K562 (cell line): ENCODE measurements around the gene B3GALT4. TPM values are rescaled to one million over a fixed set of nuclear protein-coding genes. Genes with fewer than 3 reads are reported as not detected.

Experiments used
- BDP1 ChIP-seq: IDR thresholded peaks from 3 replicates; pipeline ENCODE4 v1.6.1; 2011; ENCODE audit not compliant: insufficient read length, insufficient read depth
- CEBPB ChIP-seq: fragments of 450-650 bp; IDR thresholded peaks from 2 replicates; pipeline ENCODE4 v1.6.1; 2016; ENCODE audit warnings: missing genetic modification characterization, missing compliant biosample characterization
- DNMT1 ChIP-seq: fragments of 450-650 bp; IDR thresholded peaks from 2 replicates; pipeline ENCODE4 v1.6.1; 2016; ENCODE audit warnings: antibody characterized with exemption, mild to moderate bottlenecking
- ELF1 ChIP-seq: fragments of 200-800 bp; sonication (Bioruptor generic); IDR thresholded peaks from 2 replicates; pipeline ENCODE4 v1.6.1; 2016; ENCODE audit warnings: missing genetic modification characterization, missing compliant biosample characterization
- KLF16 ChIP-seq: IDR thresholded peaks from 2 replicates; pipeline ENCODE4 v1.6.1; 2016; ENCODE audit warnings: antibody characterized with exemption
- MAZ ChIP-seq, 2 experiments: fragments of 450-650 bp in 1 of 2; sonication (generic) in 1 of 2; formaldehyde crosslinking; IDR thresholded peaks in 1 of 2; conservative IDR thresholded peaks in 1 of 2; 2 replicates each; pipeline versions ENCODE4 v1.4.0 to v1.5.0; 2020; ENCODE audit warnings: mild to moderate bottlenecking in 1 of 2, missing genetic modification reagents in 1 of 2
- MXD1 ChIP-seq: fragments of 250-450 bp; sonication (Bioruptor Pico); IDR thresholded peaks from 2 replicates; pipeline ENCODE4 v1.8.0; 2021; ENCODE audit warnings: borderline replicate concordance, mild to moderate bottlenecking, moderate library complexity; ENCODE audit not compliant: poor library complexity, severe bottlenecking
- MYC ChIP-seq, 2 experiments: fragments of 250-450 bp in 1 of 2; sonication (Bioruptor Pico) in 1 of 2; IDR thresholded peaks; 2 replicates each; pipeline versions ENCODE4 v1.5.1 to v1.6.1; 2012 to 2021; ENCODE audit warnings: low read depth in 2 of 2, borderline replicate concordance in 1 of 2, improper control_type of control experiment in 1 of 2, low read length in 1 of 2, mild to moderate bottlenecking in 1 of 2, moderate library complexity in 1 of 2
- NCOA1 ChIP-seq: fragments of 450-650 bp; IDR thresholded peaks from 2 replicates; pipeline ENCODE4 v1.6.1; 2016; ENCODE audit warnings: low read depth
- NRF1 ChIP-seq, 2 experiments: fragments of 450-650 bp; IDR thresholded peaks in 1 of 2; conservative IDR thresholded peaks in 1 of 2; 2 replicates each; pipeline ENCODE4 v1.6.1; 2014; ENCODE audit warnings: mild to moderate bottlenecking in 2 of 2
- PKNOX1 ChIP-seq: fragments of 450-650 bp; IDR thresholded peaks from 2 replicates; pipeline ENCODE4 v1.6.1; 2016
- POU5F1 ChIP-seq: fragments of 150-350 bp; IDR thresholded peaks from 2 replicates; pipeline ENCODE4 v1.6.1; 2014; ENCODE audit warnings: borderline replicate concordance, low read length, low read depth, mild to moderate bottlenecking; ENCODE audit not compliant: partially characterized antibody
- RBBP5 ChIP-seq: fragments of 200-600 bp; sonication (generic); IDR thresholded peaks from 2 replicates; pipeline ENCODE4 v1.6.1; 2012; ENCODE audit warnings: borderline replicate concordance, mild to moderate bottlenecking, low read length, control low read depth, inconsistent platforms; ENCODE audit not compliant: insufficient read depth, poor library complexity, severe bottlenecking
- RFX7 ChIP-seq: fragments of 250-450 bp; sonication (Bioruptor Pico); IDR thresholded peaks from 2 replicates; pipeline ENCODE4 v1.5.1; 2021; ENCODE audit warnings: mild to moderate bottlenecking
- SIX5 ChIP-seq, 2 experiments: IDR thresholded peaks; 2 replicates each; pipeline ENCODE4 v1.6.1; 2011; ENCODE audit warnings: low read length in 2 of 2, borderline replicate concordance in 1 of 2, low read depth in 1 of 2, mild to moderate bottlenecking in 1 of 2, moderate library complexity in 1 of 2; ENCODE audit not compliant: insufficient read depth in 1 of 2
- TFAP4 ChIP-seq: sonication (generic); formaldehyde crosslinking; IDR thresholded peaks from 2 replicates; pipeline ENCODE4 v1.8.0; 2022; ENCODE audit warnings: missing genetic modification reagents, mild to moderate bottlenecking, moderate library complexity, borderline replicate concordance
- ZNF12 ChIP-seq: sonication (generic); formaldehyde crosslinking; IDR thresholded peaks from 2 replicates; pipeline ENCODE4 v1.4.0; 2020; ENCODE audit warnings: mild to moderate bottlenecking, missing genetic modification reagents
- polyA plus RNA-seq, 8 experiments: library from polyadenylated mRNA; depleted of rRNA in 4 of 8; stranded (reverse) in 5 of 8; unstranded in 3 of 8; fragments of >200 nt; fragmentation: Nextera tagmentation in 2 of 8; fragmentation: Illumina TruSeq in 1 of 8; extraction: Ambion mirVana in 2 of 8; extraction: Trizol in 1 of 8; gene quantifications; 2 replicates each; pipeline versions ENCODE4 v1.2.1 to v1.2.3, GENCODE V29; 2011 to 2014; ENCODE audit warnings: inconsistent platforms in 1 of 8, missing spikeins in 1 of 8
- total RNA-seq, 7 experiments: library from RNA; depleted of rRNA in 6 of 7; stranded (reverse); fragments of >200 nt in 6 of 7; fragmentation: Illumina TruSeq in 2 of 7; extraction: Trizol in 2 of 7; gene quantifications; 2 replicates each; pipeline versions ENCODE4 v1.2.1 to v1.2.3, GENCODE V29; 2011 to 2021; ENCODE audit warnings: low replicate concordance in 1 of 7
- TF ChIP-seq, protein P1 (sequence below): sonication (generic); formaldehyde crosslinking; IDR thresholded peaks from 2 replicates; pipeline ENCODE4 v1.8.1; 2022; ENCODE audit warnings: missing genetic modification reagents
- TF ChIP-seq, protein P2 (sequence below): sonication (generic); formaldehyde crosslinking; IDR thresholded peaks from 2 replicates; pipeline ENCODE4 v1.9.0; 2022; ENCODE audit warnings: mild to moderate bottlenecking, missing genetic modification reagents
- TF ChIP-seq, protein P3 (sequence below): sonication (generic); IDR thresholded peaks from 2 replicates; pipeline ENCODE4 v1.6.1; 2016

The B3GALT4 gene
- total and polyA plus RNA-seq, 9 of the 15 experiments (the other 6 are each of a cell fraction or from before 2014, with no cell fraction given), result 0.11 to 1.3 (median 0.53) TPM; not detected in 1

- TF ChIP-seq TFAP4 (CRISPR knock-in tag), result peak; percentile 94
- TF ChIP-seq, protein P1, sequence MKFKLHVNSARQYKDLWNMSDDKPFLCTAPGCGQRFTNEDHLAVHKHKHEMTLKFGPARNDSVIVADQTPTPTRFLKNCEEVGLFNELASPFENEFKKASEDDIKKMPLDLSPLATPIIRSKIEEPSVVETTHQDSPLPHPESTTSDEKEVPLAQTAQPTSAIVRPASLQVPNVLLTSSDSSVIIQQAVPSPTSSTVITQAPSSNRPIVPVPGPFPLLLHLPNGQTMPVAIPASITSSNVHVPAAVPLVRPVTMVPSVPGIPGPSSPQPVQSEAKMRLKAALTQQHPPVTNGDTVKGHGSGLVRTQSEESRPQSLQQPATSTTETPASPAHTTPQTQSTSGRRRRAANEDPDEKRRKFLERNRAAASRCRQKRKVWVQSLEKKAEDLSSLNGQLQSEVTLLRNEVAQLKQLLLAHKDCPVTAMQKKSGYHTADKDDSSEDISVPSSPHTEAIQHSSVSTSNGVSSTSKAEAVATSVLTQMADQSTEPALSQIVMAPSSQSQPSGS (CRISPR knock-in tag), result no peak
- TF ChIP-seq DNMT1, result no peak
- TF ChIP-seq MXD1, result peak; percentile 86
- peak; percentile 59 for TF ChIP-seq POU5F1
- peak; percentile 23; the same call in 1 of the 2 replicates for TF ChIP-seq NCOA1
- TF ChIP-seq NRF1 (conservative IDR thresholded peaks at IDR 0.05 in 1 of 2, IDR thresholded peaks at IDR 0.05 in 1 of 2), result no peak
- 0 out of 2 replicates have a peak, but pooled peaks have one; percentile 78 for TF ChIP-seq ZNF12
- TF ChIP-seq, protein P2, sequence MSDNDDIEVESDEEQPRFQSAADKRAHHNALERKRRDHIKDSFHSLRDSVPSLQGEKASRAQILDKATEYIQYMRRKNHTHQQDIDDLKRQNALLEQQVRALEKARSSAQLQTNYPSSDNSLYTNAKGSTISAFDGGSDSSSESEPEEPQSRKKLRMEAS (CRISPR knock-in tag), result peak; percentile 83
- TF ChIP-seq SIX5 (IDR thresholded peaks at IDR 0.05; ENCODE audit: borderline replicate concordance in 1 of 2, insufficient read depth in 1 of 2, low read depth in 1 of 2, low read length in 2 of 2), result peak; percentile 94 to 97
- peak; percentile 85 for TF ChIP-seq CEBPB (tag)
- peak in 1 of 2 experiments; percentile 41; a peak in 1 of 4 replicates for TF ChIP-seq MAZ (CRISPR knock-in tag; conservative IDR thresholded peaks at IDR 0.05 in 1 of 2, IDR thresholded peaks at IDR 0.05 in 1 of 2)
- TF ChIP-seq ELF1 (tag), result peak; percentile 99
- peak; percentile 74 for TF ChIP-seq PKNOX1
- TF ChIP-seq MYC (IDR thresholded peaks at IDR 0.05; ENCODE audit: low read depth, low read length), result peak; percentile 94
- TF ChIP-seq MYC (CRISPR knock-in tag; IDR thresholded peaks at IDR 0.05; ENCODE audit: borderline replicate concordance, low read depth), result no peak
- peak; percentile 78 for TF ChIP-seq RBBP5
- TF ChIP-seq RFX7 (CRISPR knock-in tag), result no peak
- TF ChIP-seq, protein P3, sequence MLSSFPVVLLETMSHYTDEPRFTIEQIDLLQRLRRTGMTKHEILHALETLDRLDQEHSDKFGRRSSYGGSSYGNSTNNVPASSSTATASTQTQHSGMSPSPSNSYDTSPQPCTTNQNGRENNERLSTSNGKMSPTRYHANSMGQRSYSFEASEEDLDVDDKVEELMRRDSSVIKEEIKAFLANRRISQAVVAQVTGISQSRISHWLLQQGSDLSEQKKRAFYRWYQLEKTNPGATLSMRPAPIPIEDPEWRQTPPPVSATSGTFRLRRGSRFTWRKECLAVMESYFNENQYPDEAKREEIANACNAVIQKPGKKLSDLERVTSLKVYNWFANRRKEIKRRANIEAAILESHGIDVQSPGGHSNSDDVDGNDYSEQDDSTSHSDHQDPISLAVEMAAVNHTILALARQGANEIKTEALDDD, result 0 out of 2 replicates have a peak, but pooled peaks have one; percentile 14
- no peak for TF ChIP-seq BDP1
- TF ChIP-seq KLF16, result no peak
Measured at GRCh38 chr6:33288921-33289783, 12.2 kb downstream of the B3GALT4 start, which contains the start of the genes PFDN6 and WDR46 (continued).
